GM23338 (cell line): ENCODE measurements around the gene NLRC3. TPM values are rescaled to one million over a fixed set of nuclear protein-coding genes. Genes with fewer than 3 reads are reported as not detected.

ENCODE experiments used
- ATAC-seq: fragments of 200-7000 bp; cut with Tn5 transposase; 3 replicates; pipeline ENCODE4 v1.9.1; 2020
- DNase-seq: peaks from one replicate; pipeline ENCODE4 v3.0.0-alpha.2; 2015; ENCODE audit warnings: low spot score
- H2AFZ ChIP-seq: fragments of 200-600 bp; sonication (generic); 2 replicates; pipeline ENCODE4 v1.8.0; 2016; ENCODE audit warnings: antibody characterized with exemption, mild to moderate bottlenecking, moderate library complexity
- H3F3A ChIP-seq: fragments of 200-600 bp; sonication (generic); replicated peaks from 2 replicates; pipeline ENCODE4 v1.8.0; 2017; ENCODE audit warnings: antibody characterized with exemption, mixed run types, low read depth
- H3K27ac ChIP-seq: fragments of 200-600 bp; sonication (generic); 2 replicates; pipeline ENCODE4 v1.6.1; 2016; ENCODE audit warnings: low read depth
- H3K27me3 ChIP-seq: fragments of 200-600 bp; sonication (generic); 2 replicates; pipeline ENCODE4 v1.8.0; 2016; ENCODE audit warnings: mild to moderate bottlenecking, mixed run types, moderate library complexity; ENCODE audit not compliant: insufficient read depth
- H3K36me3 ChIP-seq: fragments of 200-600 bp; sonication (generic); 2 replicates; pipeline ENCODE4 v1.8.0; 2016; ENCODE audit warnings: mild to moderate bottlenecking; ENCODE audit not compliant: insufficient read depth
- H3K4me1 ChIP-seq: fragments of 200-600 bp; sonication (generic); 2 replicates; pipeline ENCODE4 v1.8.0; 2016; ENCODE audit warnings: mild to moderate bottlenecking, moderate library complexity; ENCODE audit not compliant: insufficient read depth
- H3K4me2 ChIP-seq: fragments of 200-600 bp; sonication (generic); 2 replicates; pipeline ENCODE4 v1.7.1; 2017; ENCODE audit warnings: mixed run types
- H3K4me3 ChIP-seq: fragments of 200-600 bp; sonication (generic); 2 replicates; pipeline ENCODE4 v1.6.1; 2016; ENCODE audit warnings: mixed run types
- H3K79me2 ChIP-seq: fragments of 200-600 bp; sonication (generic); replicated peaks from 2 replicates; pipeline ENCODE4 v1.8.0; 2017; ENCODE audit warnings: mild to moderate bottlenecking; ENCODE audit not compliant: insufficient read depth
- H3K9me2 ChIP-seq: fragments of 200-600 bp; sonication (generic); 2 replicates; pipeline ENCODE4 v1.8.0; 2017; ENCODE audit not compliant: insufficient read depth
- H4K20me1 ChIP-seq: fragments of 200-600 bp; sonication (generic); replicated peaks from 2 replicates; pipeline ENCODE4 v1.8.0; 2017; ENCODE audit warnings: mild to moderate bottlenecking; ENCODE audit not compliant: insufficient read depth
- H3K27ac Mint-ChIP-seq: 2 replicates; pipeline ENCODE4 v1.8.0; 2020; ENCODE audit warnings: inconsistent platforms, mild to moderate bottlenecking, moderate library complexity, mixed read lengths
- H3K27me3 Mint-ChIP-seq: 3 replicates; pipeline ENCODE4 v1.8.0; 2022; ENCODE audit warnings: low read depth, mild to moderate bottlenecking, moderate library complexity, mixed read lengths, inconsistent platforms; ENCODE audit not compliant: insufficient read depth, poor library complexity
- H3K36me3 Mint-ChIP-seq: 3 replicates; pipeline ENCODE4 v1.8.0; 2021; ENCODE audit warnings: low read depth, mild to moderate bottlenecking, inconsistent platforms, moderate library complexity, mixed read lengths
- H3K4me1 Mint-ChIP-seq: 3 replicates; pipeline ENCODE4 v1.8.0; 2020; ENCODE audit warnings: mild to moderate bottlenecking, inconsistent platforms, mixed read lengths
- H3K4me3 Mint-ChIP-seq: 3 replicates; pipeline ENCODE4 v1.8.0; 2021; ENCODE audit warnings: moderate library complexity, mild to moderate bottlenecking, inconsistent platforms, mixed read lengths
- H3K9me3 Mint-ChIP-seq: 3 replicates; pipeline ENCODE4 v1.8.0; 2020; ENCODE audit warnings: moderate library complexity, mild to moderate bottlenecking, inconsistent platforms, mixed read lengths
- CREB1 ChIP-seq: fragments of 250-450 bp; sonication (Bioruptor Pico); IDR thresholded peaks from 2 replicates; pipeline ENCODE4 v1.5.0; 2020; ENCODE audit warnings: low read depth, mild to moderate bottlenecking, moderate library complexity
- NANOG ChIP-seq: IDR thresholded peaks from 2 replicates; pipeline ENCODE4 v1.6.1; 2016; ENCODE audit warnings: antibody characterized with exemption, borderline replicate concordance
- ZNF114 ChIP-seq: fragments of 250-450 bp; sonication (Bioruptor Pico); IDR thresholded peaks from 2 replicates; pipeline ENCODE4 v1.5.0; 2020; ENCODE audit warnings: mild to moderate bottlenecking, moderate library complexity
- polyA plus RNA-seq: library from polyadenylated mRNA; unstranded; fragments of >200 nt; fragmentation: Nextera tagmentation; extraction: Ambion mirVana; gene quantifications from 2 replicates; pipeline ENCODE4 v1.2.1, GENCODE V29; 2016
- total RNA-seq: library from RNA; depleted of rRNA; stranded (reverse); fragments of >200 nt; shearing (Covaris generic); gene quantifications from 2 replicates; pipeline ENCODE4 v1.2.3, GENCODE V29; 2014
- TF ChIP-seq, protein P1 (sequence below): fragments of 250-450 bp; sonication (Bioruptor Pico); IDR thresholded peaks from 2 replicates; pipeline ENCODE4 v1.5.0; 2020; ENCODE audit warnings: mild to moderate bottlenecking, moderate library complexity
- TF ChIP-seq, protein P2 (sequence below): IDR thresholded peaks from one replicate; pipeline ENCODE4 v1.6.1; 2018; ENCODE audit warnings: antibody characterized with exemption; ENCODE audit not compliant: unreplicated experiment
- TF ChIP-seq, protein P3 (sequence below): IDR thresholded peaks from 2 replicates; pipeline ENCODE4 v1.6.1; 2016; ENCODE audit warnings: antibody characterized with exemption
- TF ChIP-seq, protein P4 (sequence below), 2 experiments: fragments of 200-600 bp in 1 of 2; sonication (generic) in 1 of 2; conservative IDR thresholded peaks; 2 replicates each; pipeline versions ENCODE4 v1.5.1 to v1.6.1; 2016 to 2017; ENCODE audit warnings: antibody characterized with exemption in 2 of 2, low read depth in 2 of 2, mild to moderate bottlenecking in 2 of 2, moderate library complexity in 1 of 2

The NLRC3 gene
- total and polyA plus RNA-seq, 2 experiments from 2014 or later, result 0.11 to 0.49 TPM

DNA sequence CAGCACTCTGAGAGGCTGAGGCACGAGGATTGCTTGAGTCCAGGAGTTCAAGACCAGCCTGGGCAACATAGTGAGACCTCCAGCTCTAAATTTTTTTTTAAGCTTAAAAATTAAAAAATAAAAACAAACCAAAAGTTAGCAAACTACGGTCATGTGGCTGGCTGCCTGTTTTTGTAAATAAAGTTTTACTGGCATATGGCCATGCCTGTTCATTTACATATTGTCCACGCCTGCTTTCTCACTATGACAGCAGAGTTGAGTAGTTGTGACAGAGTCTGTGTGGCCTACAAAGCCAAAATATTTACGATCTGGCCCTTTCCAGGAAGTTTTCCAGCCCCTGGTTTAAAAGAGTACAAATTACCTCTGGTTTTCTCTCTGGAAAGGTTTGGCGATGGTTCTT, 30.9 kb upstream of the NLRC3 start:
- DNase-seq (no peak), ATAC-seq (no peak)
- Histone ChIP-seq H3K36me3 (peaks cover 8% of the 10 kb centered on the region), H3K79me2 (peaks cover 11% of the 10 kb centered on the region), H3F3A (peaks cover 16% of the 10 kb centered on the region; the same call in 1 of the 2 replicates), H3K27ac (no peak overlapping the region), H4K20me1 (peaks cover 9% of the 10 kb centered on the region; the same call in 1 of the 2 replicates), H2AFZ (no peak overlapping the region), H3K9me2 (no peaks in the 10 kb centered on the region), H3K4me2 (no peak overlapping the region), H3K4me1 (peaks cover 6% of the 10 kb centered on the region), H3K4me3 (no peak overlapping the region), H3K27me3 (no peaks in the 10 kb centered on the region)
- Mint-ChIP-seq H3K36me3 (peaks cover 26% of the 10 kb centered on the region), H3K4me1 (peaks cover 16% of the 10 kb centered on the region), H3K9me3 (no peaks in the 10 kb centered on the region), H3K4me3 (no peak overlapping the region), H3K27ac (no peak overlapping the region; the same call in 1 of the 2 replicates), H3K27me3 (peaks cover 6% of the 10 kb centered on the region)
- TF ChIP-seq, protein P1, sequence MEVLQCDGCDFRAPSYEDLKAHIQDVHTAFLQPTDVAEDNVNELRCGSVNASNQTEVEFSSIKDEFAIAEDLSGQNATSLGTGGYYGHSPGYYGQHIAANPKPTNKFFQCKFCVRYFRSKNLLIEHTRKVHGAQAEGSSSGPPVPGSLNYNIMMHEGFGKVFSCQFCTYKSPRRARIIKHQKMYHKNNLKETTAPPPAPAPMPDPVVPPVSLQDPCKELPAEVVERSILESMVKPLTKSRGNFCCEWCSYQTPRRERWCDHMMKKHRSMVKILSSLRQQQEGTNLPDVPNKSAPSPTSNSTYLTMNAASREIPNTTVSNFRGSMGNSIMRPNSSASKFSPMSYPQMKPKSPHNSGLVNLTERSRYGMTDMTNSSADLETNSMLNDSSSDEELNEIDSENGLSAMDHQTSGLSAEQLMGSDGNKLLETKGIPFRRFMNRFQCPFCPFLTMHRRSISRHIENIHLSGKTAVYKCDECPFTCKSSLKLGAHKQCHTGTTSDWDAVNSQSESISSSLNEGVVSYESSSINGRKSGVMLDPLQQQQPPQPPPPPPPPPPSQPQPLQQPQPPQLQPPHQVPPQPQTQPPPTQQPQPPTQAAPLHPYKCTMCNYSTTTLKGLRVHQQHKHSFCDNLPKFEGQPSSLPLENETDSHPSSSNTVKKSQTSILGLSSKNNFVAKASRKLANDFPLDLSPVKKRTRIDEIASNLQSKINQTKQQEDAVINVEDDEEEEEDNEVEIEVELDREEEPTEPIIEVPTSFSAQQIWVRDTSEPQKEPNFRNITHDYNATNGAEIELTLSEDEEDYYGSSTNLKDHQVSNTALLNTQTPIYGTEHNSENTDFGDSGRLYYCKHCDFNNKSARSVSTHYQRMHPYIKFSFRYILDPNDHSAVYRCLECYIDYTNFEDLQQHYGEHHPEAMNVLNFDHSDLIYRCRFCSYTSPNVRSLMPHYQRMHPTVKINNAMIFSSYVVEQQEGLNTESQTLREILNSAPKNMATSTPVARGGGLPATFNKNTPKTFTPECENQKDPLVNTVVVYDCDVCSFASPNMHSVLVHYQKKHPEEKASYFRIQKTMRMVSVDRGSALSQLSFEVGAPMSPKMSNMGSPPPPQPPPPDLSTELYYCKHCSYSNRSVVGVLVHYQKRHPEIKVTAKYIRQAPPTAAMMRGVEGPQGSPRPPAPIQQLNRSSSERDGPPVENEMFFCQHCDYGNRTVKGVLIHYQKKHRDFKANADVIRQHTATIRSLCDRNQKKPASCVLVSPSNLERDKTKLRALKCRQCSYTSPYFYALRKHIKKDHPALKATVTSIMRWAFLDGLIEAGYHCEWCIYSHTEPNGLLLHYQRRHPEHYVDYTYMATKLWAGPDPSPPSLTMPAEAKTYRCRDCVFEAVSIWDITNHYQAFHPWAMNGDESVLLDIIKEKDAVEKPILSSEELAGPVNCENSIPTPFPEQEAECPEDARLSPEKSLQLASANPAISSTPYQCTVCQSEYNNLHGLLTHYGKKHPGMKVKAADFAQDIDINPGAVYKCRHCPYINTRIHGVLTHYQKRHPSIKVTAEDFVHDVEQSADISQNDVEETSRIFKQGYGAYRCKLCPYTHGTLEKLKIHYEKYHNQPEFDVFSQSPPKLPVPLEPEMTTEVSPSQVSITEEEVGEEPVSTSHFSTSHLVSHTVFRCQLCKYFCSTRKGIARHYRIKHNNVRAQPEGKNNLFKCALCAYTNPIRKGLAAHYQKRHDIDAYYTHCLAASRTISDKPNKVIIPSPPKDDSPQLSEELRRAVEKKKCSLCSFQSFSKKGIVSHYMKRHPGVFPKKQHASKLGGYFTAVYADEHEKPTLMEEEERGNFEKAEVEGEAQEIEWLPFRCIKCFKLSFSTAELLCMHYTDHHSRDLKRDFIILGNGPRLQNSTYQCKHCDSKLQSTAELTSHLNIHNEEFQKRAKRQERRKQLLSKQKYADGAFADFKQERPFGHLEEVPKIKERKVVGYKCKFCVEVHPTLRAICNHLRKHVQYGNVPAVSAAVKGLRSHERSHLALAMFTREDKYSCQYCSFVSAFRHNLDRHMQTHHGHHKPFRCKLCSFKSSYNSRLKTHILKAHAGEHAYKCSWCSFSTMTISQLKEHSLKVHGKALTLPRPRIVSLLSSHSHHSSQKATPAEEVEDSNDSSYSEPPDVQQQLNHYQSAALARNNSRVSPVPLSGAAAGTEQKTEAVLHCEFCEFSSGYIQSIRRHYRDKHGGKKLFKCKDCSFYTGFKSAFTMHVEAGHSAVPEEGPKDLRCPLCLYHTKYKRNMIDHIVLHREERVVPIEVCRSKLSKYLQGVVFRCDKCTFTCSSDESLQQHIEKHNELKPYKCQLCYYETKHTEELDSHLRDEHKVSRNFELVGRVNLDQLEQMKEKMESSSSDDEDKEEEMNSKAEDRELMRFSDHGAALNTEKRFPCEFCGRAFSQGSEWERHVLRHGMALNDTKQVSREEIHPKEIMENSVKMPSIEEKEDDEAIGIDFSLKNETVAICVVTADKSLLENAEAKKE (CRISPR knock-in tag), result no peak
- TF ChIP-seq NANOG (no peak), ZNF114 (CRISPR knock-in tag) (no peak), CREB1 (CRISPR knock-in tag) (no peak)
- TF ChIP-seq, protein P2, sequence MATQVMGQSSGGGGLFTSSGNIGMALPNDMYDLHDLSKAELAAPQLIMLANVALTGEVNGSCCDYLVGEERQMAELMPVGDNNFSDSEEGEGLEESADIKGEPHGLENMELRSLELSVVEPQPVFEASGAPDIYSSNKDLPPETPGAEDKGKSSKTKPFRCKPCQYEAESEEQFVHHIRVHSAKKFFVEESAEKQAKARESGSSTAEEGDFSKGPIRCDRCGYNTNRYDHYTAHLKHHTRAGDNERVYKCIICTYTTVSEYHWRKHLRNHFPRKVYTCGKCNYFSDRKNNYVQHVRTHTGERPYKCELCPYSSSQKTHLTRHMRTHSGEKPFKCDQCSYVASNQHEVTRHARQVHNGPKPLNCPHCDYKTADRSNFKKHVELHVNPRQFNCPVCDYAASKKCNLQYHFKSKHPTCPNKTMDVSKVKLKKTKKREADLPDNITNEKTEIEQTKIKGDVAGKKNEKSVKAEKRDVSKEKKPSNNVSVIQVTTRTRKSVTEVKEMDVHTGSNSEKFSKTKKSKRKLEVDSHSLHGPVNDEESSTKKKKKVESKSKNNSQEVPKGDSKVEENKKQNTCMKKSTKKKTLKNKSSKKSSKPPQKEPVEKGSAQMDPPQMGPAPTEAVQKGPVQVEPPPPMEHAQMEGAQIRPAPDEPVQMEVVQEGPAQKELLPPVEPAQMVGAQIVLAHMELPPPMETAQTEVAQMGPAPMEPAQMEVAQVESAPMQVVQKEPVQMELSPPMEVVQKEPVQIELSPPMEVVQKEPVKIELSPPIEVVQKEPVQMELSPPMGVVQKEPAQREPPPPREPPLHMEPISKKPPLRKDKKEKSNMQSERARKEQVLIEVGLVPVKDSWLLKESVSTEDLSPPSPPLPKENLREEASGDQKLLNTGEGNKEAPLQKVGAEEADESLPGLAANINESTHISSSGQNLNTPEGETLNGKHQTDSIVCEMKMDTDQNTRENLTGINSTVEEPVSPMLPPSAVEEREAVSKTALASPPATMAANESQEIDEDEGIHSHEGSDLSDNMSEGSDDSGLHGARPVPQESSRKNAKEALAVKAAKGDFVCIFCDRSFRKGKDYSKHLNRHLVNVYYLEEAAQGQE, result no peak
- TF ChIP-seq, protein P3, sequence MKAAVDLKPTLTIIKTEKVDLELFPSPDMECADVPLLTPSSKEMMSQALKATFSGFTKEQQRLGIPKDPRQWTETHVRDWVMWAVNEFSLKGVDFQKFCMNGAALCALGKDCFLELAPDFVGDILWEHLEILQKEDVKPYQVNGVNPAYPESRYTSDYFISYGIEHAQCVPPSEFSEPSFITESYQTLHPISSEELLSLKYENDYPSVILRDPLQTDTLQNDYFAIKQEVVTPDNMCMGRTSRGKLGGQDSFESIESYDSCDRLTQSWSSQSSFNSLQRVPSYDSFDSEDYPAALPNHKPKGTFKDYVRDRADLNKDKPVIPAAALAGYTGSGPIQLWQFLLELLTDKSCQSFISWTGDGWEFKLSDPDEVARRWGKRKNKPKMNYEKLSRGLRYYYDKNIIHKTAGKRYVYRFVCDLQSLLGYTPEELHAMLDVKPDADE, result no peak
- TF ChIP-seq, protein P4, sequence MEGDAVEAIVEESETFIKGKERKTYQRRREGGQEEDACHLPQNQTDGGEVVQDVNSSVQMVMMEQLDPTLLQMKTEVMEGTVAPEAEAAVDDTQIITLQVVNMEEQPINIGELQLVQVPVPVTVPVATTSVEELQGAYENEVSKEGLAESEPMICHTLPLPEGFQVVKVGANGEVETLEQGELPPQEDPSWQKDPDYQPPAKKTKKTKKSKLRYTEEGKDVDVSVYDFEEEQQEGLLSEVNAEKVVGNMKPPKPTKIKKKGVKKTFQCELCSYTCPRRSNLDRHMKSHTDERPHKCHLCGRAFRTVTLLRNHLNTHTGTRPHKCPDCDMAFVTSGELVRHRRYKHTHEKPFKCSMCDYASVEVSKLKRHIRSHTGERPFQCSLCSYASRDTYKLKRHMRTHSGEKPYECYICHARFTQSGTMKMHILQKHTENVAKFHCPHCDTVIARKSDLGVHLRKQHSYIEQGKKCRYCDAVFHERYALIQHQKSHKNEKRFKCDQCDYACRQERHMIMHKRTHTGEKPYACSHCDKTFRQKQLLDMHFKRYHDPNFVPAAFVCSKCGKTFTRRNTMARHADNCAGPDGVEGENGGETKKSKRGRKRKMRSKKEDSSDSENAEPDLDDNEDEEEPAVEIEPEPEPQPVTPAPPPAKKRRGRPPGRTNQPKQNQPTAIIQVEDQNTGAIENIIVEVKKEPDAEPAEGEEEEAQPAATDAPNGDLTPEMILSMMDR (conservative IDR thresholded peaks at IDR 0.05; ENCODE audit: low read depth in 2 of 2), result no peak
